ENCODE data around the gene LRFN3. TPM values are rescaled to one million over a fixed set of nuclear protein-coding genes. Genes with fewer than 3 reads are reported as not detected.
"Not testable (repeated sequence)": the region's sequence is repeated elsewhere in the genome, so short reads cannot be mapped to it uniquely, and the experiment has no call there.

Gene LRFN3
- total and polyA plus RNA-seq, 10 of the 15 experiments (the other 5 are each of a cell fraction or from before 2014, with no cell fraction given): 0.02 to 7.3 (median 2.0) TPM; not detected in 1

GRCh38 chr19:35978832-35979365, 42.7 kb downstream of the LRFN3 start (continued):
- TF ChIP-seq CTCF (IDR thresholded peaks at IDR 0.05 in 2 of 3, conservative IDR thresholded peaks at IDR 0.05 in 1 of 3; ENCODE audit: control insufficient read depth in 2 of 3, extremely low read depth in 1 of 3, insufficient read depth in 1 of 3, low read depth in 3 of 3, low read length in 3 of 3) (no peak), NR2C2 (IDR thresholded peaks at IDR 0.05; ENCODE audit: borderline replicate concordance, control insufficient read depth, insufficient read length, low read depth) (no peak), RCOR1 (conservative IDR thresholded peaks at IDR 0.05; ENCODE audit: low read depth, low read length) (no peak), ZNF622 (IDR thresholded peaks at IDR 0.05) (no peak), KAT2A (conservative IDR thresholded peaks at IDR 0.05; ENCODE audit: control insufficient read depth, low read depth, low read length) (no peak)

GRCh38 chr19:35980997-35981396, 44.8 kb downstream of the LRFN3 start:
- BruUV-seq (replicated peaks); H3K4me3 ChIP-seq; H3K9me3 ChIP-seq (replicated peaks; ENCODE audit: control insufficient read depth, insufficient read depth, low read length); CTCF ChIA-PET; H3K79me2 ChIP-seq (ENCODE audit: control insufficient read depth, insufficient read depth, low read length); FAIRE-seq; intact Hi-C loops (cut with micrococcal nuclease; ENCODE audit: unreplicated experiment); H3K36me3 ChIP-seq (ENCODE audit: control insufficient read depth in 2 of 2, insufficient read depth in 2 of 2, low read length in 1 of 2); SMC1A ChIA-PET (ENCODE audit: uncharacterized antibody, unreplicated experiment); H3K4me2 ChIP-seq (ENCODE audit: control insufficient read depth, insufficient read depth); H3K9ac ChIP-seq (ENCODE audit: control insufficient read depth, insufficient read depth, low read length); POLR2A ChIA-PET; RAD21 ChIA-PET (ENCODE audit: unreplicated experiment); H4K20me1 ChIP-seq (ENCODE audit: control insufficient read depth, insufficient read depth); H3K4me1 ChIP-seq (ENCODE audit: control insufficient read depth, insufficient read depth, low read length); in situ Hi-C loops (cut with MboI); H2AFZ ChIP-seq (ENCODE audit: control insufficient read depth, low read depth, low read length); ATAC-seq; DNase-seq (ENCODE audit: low read depth, low spot score); H3K27ac ChIP-seq (ENCODE audit: control insufficient read depth, insufficient read depth); H3K27me3 ChIP-seq (replicated peaks in 1 of 2; ENCODE audit: control insufficient read depth in 2 of 2, insufficient read depth in 2 of 2, low read length in 1 of 2): not testable (repeated sequence)
- WGBS (ENCODE audit: insufficient coverage, insufficient replicate concordance, low lambda C conversion rate, missing lambda C conversion rate): 75% methylated on average over 4 of the region's 4 CpGs

All from GM12878 (cell line).